K562 (cell line): ENCODE results near the gene TSSK2. TPM values are rescaled to one million over a fixed set of nuclear protein-coding genes. Genes with fewer than 3 reads are reported as not detected.

ENCODE experiments used
- MYBL2 ChIP-seq, 2 experiments: fragments of 450-650 bp in 1 of 2; sonication (generic) in 1 of 2; formaldehyde crosslinking in 1 of 2; IDR thresholded peaks; 2 replicates each; pipeline versions ENCODE4 v1.6.1 to v1.8.1; 2017 to 2022; ENCODE audit warnings: borderline replicate concordance in 1 of 2, inconsistent platforms in 1 of 2, low read depth in 1 of 2, mild to moderate bottlenecking in 1 of 2, missing genetic modification reagents in 1 of 2, moderate library complexity in 1 of 2
- NR2C2 ChIP-seq, 2 experiments: fragments of 200-800 bp in 1 of 2; sonication (Bioruptor generic) in 1 of 2; sonication (generic) in 1 of 2; formaldehyde crosslinking in 1 of 2; IDR thresholded peaks; 2 replicates each; pipeline versions ENCODE4 v1.6.1 to v1.8.0; 2016 to 2022; ENCODE audit warnings: mild to moderate bottlenecking in 1 of 2, missing compliant biosample characterization in 1 of 2, missing genetic modification characterization in 1 of 2, missing genetic modification reagents in 1 of 2
- TBL1XR1 ChIP-seq, 2 experiments: IDR thresholded peaks; 2 replicates each; pipeline ENCODE4 v1.6.1; 2012; ENCODE audit warnings: improper control_type of control experiment in 2 of 2, low read length in 2 of 2, mild to moderate bottlenecking in 1 of 2
- polyA plus RNA-seq, 8 experiments: library from polyadenylated mRNA; depleted of rRNA in 4 of 8; stranded (reverse) in 5 of 8; unstranded in 3 of 8; fragments of >200 nt; fragmentation: Nextera tagmentation in 2 of 8; fragmentation: Illumina TruSeq in 1 of 8; extraction: Ambion mirVana in 2 of 8; extraction: Trizol in 1 of 8; gene quantifications; 2 replicates each; pipeline versions ENCODE4 v1.2.1 to v1.2.3, GENCODE V29; 2011 to 2014; ENCODE audit warnings: inconsistent platforms in 1 of 8, missing spikeins in 1 of 8
- total RNA-seq, 7 experiments: library from RNA; depleted of rRNA in 6 of 7; stranded (reverse); fragments of >200 nt in 6 of 7; fragmentation: Illumina TruSeq in 2 of 7; extraction: Trizol in 2 of 7; gene quantifications; 2 replicates each; pipeline versions ENCODE4 v1.2.1 to v1.2.3, GENCODE V29; 2011 to 2021; ENCODE audit warnings: low replicate concordance in 1 of 7
- TF ChIP-seq, protein P1 (sequence below): fragments of 450-650 bp; IDR thresholded peaks from 2 replicates; pipeline ENCODE4 v1.7.0; 2016; ENCODE audit warnings: borderline replicate concordance
- TF ChIP-seq, protein P2 (sequence below), 2 experiments: fragments of 450-650 bp; IDR thresholded peaks; 2 replicates each; pipeline ENCODE4 v1.6.1; 2016

The TSSK2 gene
- total and polyA plus RNA-seq, 9 of the 15 experiments (the other 6 are each of a cell fraction or from before 2014, with no cell fraction given): 0.04 TPM; not detected in 8

DNA sequence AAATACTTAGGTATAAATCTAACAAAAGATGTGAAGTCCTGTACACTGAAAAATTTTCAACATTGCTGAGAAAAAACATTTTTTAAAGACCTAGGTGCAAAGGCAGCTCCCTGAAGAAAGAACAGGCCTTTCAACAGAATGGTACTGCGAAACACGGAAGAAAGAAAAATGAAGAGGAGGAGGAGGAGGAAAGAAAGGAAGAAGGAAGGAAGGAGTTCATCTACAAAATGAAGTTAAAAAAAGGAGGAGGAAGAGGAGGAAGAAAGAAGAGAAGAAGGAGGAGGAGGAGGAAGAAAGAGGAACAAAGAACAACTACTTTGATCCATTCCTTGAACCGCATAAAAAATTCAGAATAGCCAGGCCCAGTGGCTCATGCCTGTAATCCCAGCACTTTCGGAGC is 38.4 kb upstream of the TSSK2 start (continued):
- TF ChIP-seq NR2C2 (CRISPR knock-in tag; IDR thresholded peaks at IDR 0.05) (no peak), NR2C2 (tag; IDR thresholded peaks at IDR 0.05) (no peak), MYBL2 (IDR thresholded peaks at IDR 0.05; ENCODE audit: low read depth) (peak; percentile 37; the same call in 1 of the 2 replicates), MYBL2 (CRISPR knock-in tag; IDR thresholded peaks at IDR 0.05; ENCODE audit: borderline replicate concordance) (no peak), TBL1XR1 (IDR thresholded peaks at IDR 0.05; ENCODE audit: low read length in 2 of 2) (no peak)
- TF ChIP-seq, protein P1, sequence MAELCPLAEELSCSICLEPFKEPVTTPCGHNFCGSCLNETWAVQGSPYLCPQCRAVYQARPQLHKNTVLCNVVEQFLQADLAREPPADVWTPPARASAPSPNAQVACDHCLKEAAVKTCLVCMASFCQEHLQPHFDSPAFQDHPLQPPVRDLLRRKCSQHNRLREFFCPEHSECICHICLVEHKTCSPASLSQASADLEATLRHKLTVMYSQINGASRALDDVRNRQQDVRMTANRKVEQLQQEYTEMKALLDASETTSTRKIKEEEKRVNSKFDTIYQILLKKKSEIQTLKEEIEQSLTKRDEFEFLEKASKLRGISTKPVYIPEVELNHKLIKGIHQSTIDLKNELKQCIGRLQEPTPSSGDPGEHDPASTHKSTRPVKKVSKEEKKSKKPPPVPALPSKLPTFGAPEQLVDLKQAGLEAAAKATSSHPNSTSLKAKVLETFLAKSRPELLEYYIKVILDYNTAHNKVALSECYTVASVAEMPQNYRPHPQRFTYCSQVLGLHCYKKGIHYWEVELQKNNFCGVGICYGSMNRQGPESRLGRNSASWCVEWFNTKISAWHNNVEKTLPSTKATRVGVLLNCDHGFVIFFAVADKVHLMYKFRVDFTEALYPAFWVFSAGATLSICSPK: peak; percentile 71; the same call in 1 of the 2 replicates
- TF ChIP-seq, protein P2, sequence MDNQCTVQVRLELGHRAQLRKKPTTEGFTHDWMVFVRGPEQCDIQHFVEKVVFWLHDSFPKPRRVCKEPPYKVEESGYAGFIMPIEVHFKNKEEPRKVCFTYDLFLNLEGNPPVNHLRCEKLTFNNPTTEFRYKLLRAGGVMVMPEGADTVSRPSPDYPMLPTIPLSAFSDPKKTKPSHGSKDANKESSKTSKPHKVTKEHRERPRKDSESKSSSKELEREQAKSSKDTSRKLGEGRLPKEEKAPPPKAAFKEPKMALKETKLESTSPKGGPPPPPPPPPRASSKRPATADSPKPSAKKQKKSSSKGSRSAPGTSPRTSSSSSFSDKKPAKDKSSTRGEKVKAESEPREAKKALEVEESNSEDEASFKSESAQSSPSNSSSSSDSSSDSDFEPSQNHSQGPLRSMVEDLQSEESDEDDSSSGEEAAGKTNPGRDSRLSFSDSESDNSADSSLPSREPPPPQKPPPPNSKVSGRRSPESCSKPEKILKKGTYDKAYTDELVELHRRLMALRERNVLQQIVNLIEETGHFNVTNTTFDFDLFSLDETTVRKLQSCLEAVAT (IDR thresholded peaks at IDR 0.05): 0 out of 4 replicates have a peak, but pooled peaks of 1 of the 2 experiments have one; percentile 37
